ENCODE measurements around the gene SMAP1. TPM values are rescaled to one million over a fixed set of nuclear protein-coding genes. Genes with fewer than 3 reads are reported as not detected.

Gene SMAP1
- total RNA-seq, 3 donors from 2014 or later = 34.3 to 48.8 (median 47.3) TPM

- intact Hi-C loops (cut with DNase I, micrococcal nuclease) = no loop called here
- ATAC-seq = no peak
- TF ChIP-seq, protein P1, sequence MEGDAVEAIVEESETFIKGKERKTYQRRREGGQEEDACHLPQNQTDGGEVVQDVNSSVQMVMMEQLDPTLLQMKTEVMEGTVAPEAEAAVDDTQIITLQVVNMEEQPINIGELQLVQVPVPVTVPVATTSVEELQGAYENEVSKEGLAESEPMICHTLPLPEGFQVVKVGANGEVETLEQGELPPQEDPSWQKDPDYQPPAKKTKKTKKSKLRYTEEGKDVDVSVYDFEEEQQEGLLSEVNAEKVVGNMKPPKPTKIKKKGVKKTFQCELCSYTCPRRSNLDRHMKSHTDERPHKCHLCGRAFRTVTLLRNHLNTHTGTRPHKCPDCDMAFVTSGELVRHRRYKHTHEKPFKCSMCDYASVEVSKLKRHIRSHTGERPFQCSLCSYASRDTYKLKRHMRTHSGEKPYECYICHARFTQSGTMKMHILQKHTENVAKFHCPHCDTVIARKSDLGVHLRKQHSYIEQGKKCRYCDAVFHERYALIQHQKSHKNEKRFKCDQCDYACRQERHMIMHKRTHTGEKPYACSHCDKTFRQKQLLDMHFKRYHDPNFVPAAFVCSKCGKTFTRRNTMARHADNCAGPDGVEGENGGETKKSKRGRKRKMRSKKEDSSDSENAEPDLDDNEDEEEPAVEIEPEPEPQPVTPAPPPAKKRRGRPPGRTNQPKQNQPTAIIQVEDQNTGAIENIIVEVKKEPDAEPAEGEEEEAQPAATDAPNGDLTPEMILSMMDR (IDR thresholded peaks at IDR 0.05) = no peak
- Histone ChIP-seq H3K4me1 (ENCODE audit: low read depth) (no peaks in the 10 kb centered on the region), H3K9me3 (no peaks in the 10 kb centered on the region), H3K4me3 (no peak overlapping the region), H3K36me3 (ENCODE audit: low read depth) (no peaks in the 10 kb centered on the region)
- DNase-seq = no peak
These were observed 176.6 kb downstream of the SMAP1 start for GRCh38 chr6:70844301-70844700.

- ATAC-seq (no peak), DNase-seq (no peak)
- Histone ChIP-seq H3K4me3 (no peak overlapping the region), H3K9me3 (no peaks in the 10 kb centered on the region), H3K36me3 (ENCODE audit: low read depth) (no peaks in the 10 kb centered on the region), H3K4me1 (ENCODE audit: low read depth) (no peaks in the 10 kb centered on the region)
- intact Hi-C loops (cut with DNase I, micrococcal nuclease) = no loop called here
- TF ChIP-seq, protein P1 (IDR thresholded peaks at IDR 0.05) = no peak
These were observed 178.6 kb downstream of the SMAP1 start for GRCh38 chr6:70846207-70846835.

- DNase-seq (no peak), ATAC-seq (no peak)
- TF ChIP-seq, protein P1 (IDR thresholded peaks at IDR 0.05) = no peak
- Histone ChIP-seq H3K4me3 (no peak overlapping the region), H3K9me3 (no peaks in the 10 kb centered on the region), H3K36me3 (ENCODE audit: low read depth) (no peaks in the 10 kb centered on the region), H3K4me1 (ENCODE audit: low read depth) (no peaks in the 10 kb centered on the region)
- intact Hi-C loops (cut with DNase I, micrococcal nuclease) = no loop called here
These were observed 179.7 kb downstream of the SMAP1 start for GRCh38 chr6:70847106-70848084.

GRCh38 chr6:70849348-70850069, 181.8 kb downstream of the SMAP1 start:
- ATAC-seq = no peak
- no peak for DNase-seq
- intact Hi-C loops (cut with DNase I, micrococcal nuclease) = no loop called here
- Histone ChIP-seq H3K4me1 (ENCODE audit: low read depth) (no peaks in the 10 kb centered on the region), H3K36me3 (ENCODE audit: low read depth) (no peaks in the 10 kb centered on the region), H3K4me3 (no peak overlapping the region), H3K9me3 (no peaks in the 10 kb centered on the region)
- TF ChIP-seq, protein P1 (IDR thresholded peaks at IDR 0.05) = no peak

DNA sequence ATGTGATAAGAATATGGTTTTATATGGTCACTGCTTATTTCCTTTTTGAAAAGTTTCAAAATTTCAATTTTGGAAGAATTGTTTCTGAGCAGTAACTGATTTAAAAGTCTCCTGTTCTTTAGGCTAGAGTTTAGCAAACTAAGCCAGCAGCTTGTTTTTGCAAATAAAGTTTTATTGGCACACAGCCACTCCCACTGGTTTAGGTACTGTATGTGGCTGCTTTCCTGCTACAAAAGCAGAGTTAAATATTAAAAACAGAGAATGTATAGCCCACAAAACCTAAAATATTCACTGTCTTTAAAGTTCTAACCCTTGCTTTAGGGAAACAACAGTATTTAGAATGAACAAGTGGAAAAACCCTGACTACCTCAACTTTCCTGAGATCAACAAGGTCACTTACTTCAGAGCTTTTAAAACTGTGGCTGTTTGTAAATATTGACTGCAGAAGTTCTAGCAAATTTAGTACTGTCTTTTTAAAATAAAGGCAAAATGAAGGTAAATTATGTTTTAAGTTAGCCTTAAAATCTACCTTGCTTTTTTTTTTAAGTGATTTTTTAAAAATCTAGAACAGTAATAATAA, 185.1 kb downstream of the SMAP1 start:
- Histone ChIP-seq H3K4me1 (ENCODE audit: low read depth) (no peaks in the 10 kb centered on the region), H3K36me3 (ENCODE audit: low read depth) (peaks cover 4% of the 10 kb centered on the region), H3K9me3 (no peaks in the 10 kb centered on the region), H3K4me3 (no peak overlapping the region)
- intact Hi-C loops (cut with DNase I, micrococcal nuclease) = no loop called here
- TF ChIP-seq, protein P1 (IDR thresholded peaks at IDR 0.05) = no peak
- DNase-seq = no peak
- no peak for ATAC-seq

Data from mucosa of descending colon (tissue), 3 donors.